Type B pancreatic cell (in vitro differentiated cells): Measurements from ENCODE around the gene ACTR8. TPM values are rescaled to one million over a fixed set of nuclear protein-coding genes. Genes with fewer than 3 reads are reported as not detected.
A peak's percentile ranks its signal among the peaks of the same experiment; 100 is the strongest.

Experiments
- DNase-seq: peaks from one replicate; pipeline ENCODE4 v3.0.0; 2021; ENCODE audit warnings: mixed read lengths; ENCODE audit not compliant: unreplicated experiment; ENCODE audit errors: extremely low spot score
- H3K27ac Mint-ChIP-seq: 2 replicates; pipeline ENCODE4 v1.8.0; 2021; ENCODE audit warnings: mild to moderate bottlenecking, mixed read lengths
- H3K27me3 Mint-ChIP-seq: 2 replicates; pipeline ENCODE4 v1.8.0; 2021; ENCODE audit warnings: mixed read lengths
- H3K36me3 Mint-ChIP-seq: 2 replicates; pipeline ENCODE4 v1.8.0; 2021; ENCODE audit warnings: mixed read lengths
- H3K4me1 Mint-ChIP-seq: one replicate; pipeline ENCODE4 v1.8.0; 2021; ENCODE audit warnings: mixed read lengths; ENCODE audit not compliant: unreplicated experiment
- H3K4me3 Mint-ChIP-seq: 2 replicates; pipeline ENCODE4 v1.8.0; 2021; ENCODE audit warnings: mild to moderate bottlenecking, mixed read lengths
- H3K9me3 Mint-ChIP-seq: 2 replicates; pipeline ENCODE4 v1.8.0; 2021; ENCODE audit warnings: mixed read lengths
- CTCF ChIP-seq: fragments of 200-600 bp; sonication (generic); conservative IDR thresholded peaks from 2 replicates; pipeline ENCODE4 v1.5.0; 2021; ENCODE audit warnings: antibody characterized with exemption, mild to moderate bottlenecking
- total RNA-seq: library from RNA; stranded (reverse); gene quantifications from 2 replicates; pipeline ENCODE4 v1.2.1, GENCODE V29; 2021; ENCODE audit warnings: low replicate concordance

ACTR8 gene
- total RNA-seq, 1 donor from 2014 or later = 46.7 TPM

GRCh38 chr3:53902711-53903110 is 20.8 kb upstream of the ACTR8 start:
- no peak overlapping the region for H3K27ac Mint-ChIP-seq
- no peak for DNase-seq
- no peak overlapping the region for H3K4me3 Mint-ChIP-seq
- H3K4me1 Mint-ChIP-seq = no peaks in the 10 kb centered on the region
- no peak for TF ChIP-seq CTCF
- no peaks in the 10 kb centered on the region for H3K9me3 Mint-ChIP-seq
- peaks cover 10% of the 10 kb centered on the region for H3K27me3 Mint-ChIP-seq
- H3K36me3 Mint-ChIP-seq = no peaks in the 10 kb centered on the region

- H3K9me3 Mint-ChIP-seq = no peaks in the 10 kb centered on the region
- DNase-seq = no peak
- peaks cover 15% of the 10 kb centered on the region for H3K27me3 Mint-ChIP-seq
- H3K36me3 Mint-ChIP-seq = no peaks in the 10 kb centered on the region
- no peak for TF ChIP-seq CTCF
- no peak overlapping the region for H3K27ac Mint-ChIP-seq
- no peak overlapping the region for H3K4me3 Mint-ChIP-seq
- no peaks in the 10 kb centered on the region for H3K4me1 Mint-ChIP-seq
These were observed 20.1 kb upstream of the ACTR8 start for GRCh38 chr3:53902067-53902466.

GRCh38 chr3:53900666-53901331 is 18.8 kb upstream of the ACTR8 start:
- Mint-ChIP-seq H3K9me3 (no peaks in the 10 kb centered on the region), H3K36me3 (no peaks in the 10 kb centered on the region), H3K4me1 (no peaks in the 10 kb centered on the region), H3K4me3 (no peak overlapping the region), H3K27ac (no peak overlapping the region), H3K27me3 (peaks cover 16% of the 10 kb centered on the region)
- no peak for DNase-seq
- TF ChIP-seq CTCF = no peak

- H3K27me3 Mint-ChIP-seq = peaks cover 23% of the 10 kb centered on the region
- no peaks in the 10 kb centered on the region for H3K4me1 Mint-ChIP-seq
- no peak for DNase-seq
- no peak overlapping the region for H3K27ac Mint-ChIP-seq
- H3K4me3 Mint-ChIP-seq = no peak overlapping the region
- H3K36me3 Mint-ChIP-seq = no peaks in the 10 kb centered on the region
- no peaks in the 10 kb centered on the region for H3K9me3 Mint-ChIP-seq
- TF ChIP-seq CTCF = no peak
These were observed 17.8 kb upstream of the ACTR8 start for GRCh38 chr3:53899750-53900149.

GRCh38 chr3:53892286-53892637 is 10.3 kb upstream of the ACTR8 start:
- TF ChIP-seq CTCF = no peak
- Mint-ChIP-seq H3K9me3 (peaks cover 6% of the 10 kb centered on the region), H3K27ac (peak overlapping the region; percentile 99), H3K4me3 (peak overlapping the region; percentile 98), H3K27me3 (peaks cover 27% of the 10 kb centered on the region), H3K4me1 (peaks cover 34% of the 10 kb centered on the region), H3K36me3 (peaks cover 13% of the 10 kb centered on the region)
- DNase-seq = no peak
